Esophagus muscularis mucosa (tissue), 4 donors: Measurements from ENCODE around the gene HADHB. TPM values are rescaled to one million over a fixed set of nuclear protein-coding genes. Genes with fewer than 3 reads are reported as not detected.

Source experiments
- DNase-seq: peaks from one replicate; pipeline ENCODE4 v3.0.0-alpha.2; 2017; ENCODE audit errors: extremely low spot score
- H3K27ac ChIP-seq, 4 donors: fragments of 200-600 bp; sonication (generic); replicated peaks in 1 of 4; 1 replicate in 3 of 4; 2 replicates in 1 of 4; pipeline ENCODE4 v1.5.1; 2016 to 2019; ENCODE audit warnings: mild to moderate bottlenecking in 1 of 4
- H3K27me3 ChIP-seq, 4 donors: fragments of 200-600 bp; sonication (generic); one replicate each; pipeline versions ENCODE4 v1.5.1 to v1.6.0; 2016 to 2019
- H3K36me3 ChIP-seq, 4 donors: fragments of 200-600 bp; sonication (generic); one replicate each; pipeline ENCODE4 v1.5.1; 2016 to 2019
- H3K4me1 ChIP-seq, 4 donors: fragments of 200-600 bp; sonication (generic); one replicate each; pipeline ENCODE4 v1.5.1; 2016 to 2019
- H3K4me3 ChIP-seq, 4 donors: fragments of 200-600 bp; sonication (generic); 1 replicate in 2 of 4; 2 replicates in 2 of 4; pipeline ENCODE4 v1.5.1; 2016 to 2019; ENCODE audit warnings: mild to moderate bottlenecking in 4 of 4, moderate library complexity in 1 of 4
- H3K9me3 ChIP-seq, 4 donors: fragments of 200-600 bp; sonication (generic); 1 replicate in 3 of 4; 2 replicates in 1 of 4; pipeline ENCODE4 v1.5.1; 2016 to 2019
- CTCF ChIP-seq, 3 experiments: fragments of 200-600 bp in 2 of 3; fragments of 450-650 bp in 1 of 3; sonication (generic) in 2 of 3; IDR thresholded peaks; one replicate each; pipeline ENCODE4 v1.5.1; 2017 to 2019; ENCODE audit warnings: antibody characterized with exemption in 3 of 3, mild to moderate bottlenecking in 2 of 3, moderate library complexity in 1 of 3
- EP300 ChIP-seq: sonication (generic); formaldehyde crosslinking; IDR thresholded peaks from one replicate; pipeline ENCODE4 v1.6.1; 2017; ENCODE audit warnings: antibody characterized with exemption
- POLR2A ChIP-seq: fragments of 450-650 bp; IDR thresholded peaks from one replicate; pipeline ENCODE4 v1.6.1; 2017; ENCODE audit warnings: antibody characterized with exemption, moderate library complexity, mild to moderate bottlenecking, low read depth
- POLR2AphosphoS5 ChIP-seq, 2 donors: sonication (generic); formaldehyde crosslinking; IDR thresholded peaks; one replicate each; pipeline ENCODE4 v1.6.1; 2017; ENCODE audit warnings: antibody characterized with exemption in 2 of 2
- WGBS: methylation state at CpG from one replicate; pipeline ENCODE4 v1.1.5; 2018; 5-methylcytosine and 5-hydroxymethylcytosine counted together
- intact Hi-C: fragments of 100-400 bp; cut with DNase I; formaldehyde crosslinking; loops from one replicate; pipeline ENCODE4 v1.15.1; 2023
- total RNA-seq, 4 donors: library from RNA; depleted of rRNA; stranded (reverse); fragments of >200 nt; gene quantifications; one replicate each; pipeline versions ENCODE4 v1.1.0 to v1.2.1, GENCODE V29; 2016

The HADHB gene
- total RNA-seq, 4 donors from 2014 or later, result 163 to 399 (median 192) TPM

- peaks cover 36 to 57% (median 45%) of the 10 kb centered on the region in 4 donors for H3K36me3 ChIP-seq
- no peaks in the 10 kb centered on the region for H3K9me3 ChIP-seq
- TF ChIP-seq EP300 (no peak), POLR2A (no peak), CTCF (IDR thresholded peaks at IDR 0.05) (no peak), POLR2AphosphoS5 (IDR thresholded peaks at IDR 0.05) (no peak)
- H3K4me3 ChIP-seq, result no peak overlapping the region
- H3K27me3 ChIP-seq, result no peaks in the 10 kb centered on the region
- WGBS, result 87% methylated on average over 4 of the region's 4 CpGs
- peak overlapping the region in 1 of 4 donors; percentile 25 for H3K27ac ChIP-seq
- DNase-seq, result no peak
- intact Hi-C loops, result loop anchor here (5.0 kb wide), 1 partner anchor 89 kb away; no protein-coding TSS in a partner anchor
- H3K4me1 ChIP-seq, result peaks cover 33 to 57% (median 53%) of the 10 kb centered on the region in 4 donors
Measured at GRCh38 chr2:26238311-26238958, 6.3 kb upstream of the HADHB start.

- intact Hi-C loops, result loop anchor here (5.0 kb wide), 2 partner anchors 35 to 105 kb away; partner anchors contain the start of genes ADGRF3 and SELENOI
- H3K4me3 ChIP-seq, result no peak overlapping the region
- DNase-seq, result no peak
- H3K27me3 ChIP-seq, result no peaks in the 10 kb centered on the region
- H3K27ac ChIP-seq, result no peak overlapping the region
- H3K36me3 ChIP-seq, result peaks cover 6 to 22% (median 12%) of the 10 kb centered on the region in 4 donors
- peaks cover 42 to 76% (median 71%) of the 10 kb centered on the region in 4 donors for H3K4me1 ChIP-seq
- H3K9me3 ChIP-seq, result no peaks in the 10 kb centered on the region
- TF ChIP-seq POLR2A (no peak), POLR2AphosphoS5 (IDR thresholded peaks at IDR 0.05) (no peak), EP300 (no peak), CTCF (IDR thresholded peaks at IDR 0.05) (no peak)
- 78% methylated on average over 6 of the region's 6 CpGs for WGBS
Measured at GRCh38 chr2:26241928-26242436, 2.8 kb upstream of the HADHB start.

GRCh38 chr2:26243470-26244308 is 1.1 kb upstream of the HADHB start:
- peak overlapping the region; percentile 79 to 91 (median 84) for H3K4me3 ChIP-seq
- intact Hi-C loops, result loop anchor here (2.0 to 5.0 kb wide), 3 partner anchors 34 to 104 kb away; partner anchors contain the start of genes ADGRF3 and SELENOI
- H3K9me3 ChIP-seq, result no peaks in the 10 kb centered on the region
- H3K4me1 ChIP-seq, result peaks cover 37 to 81% (median 74%) of the 10 kb centered on the region in 4 donors
- no peaks in the 10 kb centered on the region for H3K27me3 ChIP-seq
- peaks cover 0 to 5% (median under 1%) of the 10 kb centered on the region in 4 donors for H3K36me3 ChIP-seq
- TF ChIP-seq EP300 (no peak), CTCF (IDR thresholded peaks at IDR 0.05) (no peak), POLR2A (no peak), POLR2AphosphoS5 (IDR thresholded peaks at IDR 0.05) (no peak)
- under 1% methylated on average over 22 of the region's 22 CpGs for WGBS
- no peak for DNase-seq
- peak overlapping the region; percentile 94 to 98 (median 94) for H3K27ac ChIP-seq

GRCh38 chr2:26245231-26245732 is 543 bp downstream of the HADHB start:
- DNase-seq, result no peak
- peaks cover 32 to 78% (median 71%) of the 10 kb centered on the region in 4 donors for H3K4me1 ChIP-seq

More at GRCh38 chr2:26245231-26245732, 543 bp downstream of the HADHB start:
- peak overlapping the region; percentile 94 to 98 (median 94) for H3K27ac ChIP-seq
- TF ChIP-seq POLR2AphosphoS5 (IDR thresholded peaks at IDR 0.05), result no peak
- TF ChIP-seq EP300, result no peak
- no peaks in the 10 kb centered on the region for H3K27me3 ChIP-seq
- H3K36me3 ChIP-seq, result no peaks in the 10 kb centered on the region
- H3K9me3 ChIP-seq, result no peaks in the 10 kb centered on the region
- WGBS, result under 1% methylated on average over 20 of the region's 21 CpGs
- intact Hi-C loops, result loop anchor here (2.0 kb wide), 1 partner anchor 54 kb away; no protein-coding TSS in a partner anchor
- H3K4me3 ChIP-seq, result peak overlapping the region; percentile 79 to 91 (median 84)
